ENCODE results near the gene GPR107.

The GPR107 gene

DNA sequence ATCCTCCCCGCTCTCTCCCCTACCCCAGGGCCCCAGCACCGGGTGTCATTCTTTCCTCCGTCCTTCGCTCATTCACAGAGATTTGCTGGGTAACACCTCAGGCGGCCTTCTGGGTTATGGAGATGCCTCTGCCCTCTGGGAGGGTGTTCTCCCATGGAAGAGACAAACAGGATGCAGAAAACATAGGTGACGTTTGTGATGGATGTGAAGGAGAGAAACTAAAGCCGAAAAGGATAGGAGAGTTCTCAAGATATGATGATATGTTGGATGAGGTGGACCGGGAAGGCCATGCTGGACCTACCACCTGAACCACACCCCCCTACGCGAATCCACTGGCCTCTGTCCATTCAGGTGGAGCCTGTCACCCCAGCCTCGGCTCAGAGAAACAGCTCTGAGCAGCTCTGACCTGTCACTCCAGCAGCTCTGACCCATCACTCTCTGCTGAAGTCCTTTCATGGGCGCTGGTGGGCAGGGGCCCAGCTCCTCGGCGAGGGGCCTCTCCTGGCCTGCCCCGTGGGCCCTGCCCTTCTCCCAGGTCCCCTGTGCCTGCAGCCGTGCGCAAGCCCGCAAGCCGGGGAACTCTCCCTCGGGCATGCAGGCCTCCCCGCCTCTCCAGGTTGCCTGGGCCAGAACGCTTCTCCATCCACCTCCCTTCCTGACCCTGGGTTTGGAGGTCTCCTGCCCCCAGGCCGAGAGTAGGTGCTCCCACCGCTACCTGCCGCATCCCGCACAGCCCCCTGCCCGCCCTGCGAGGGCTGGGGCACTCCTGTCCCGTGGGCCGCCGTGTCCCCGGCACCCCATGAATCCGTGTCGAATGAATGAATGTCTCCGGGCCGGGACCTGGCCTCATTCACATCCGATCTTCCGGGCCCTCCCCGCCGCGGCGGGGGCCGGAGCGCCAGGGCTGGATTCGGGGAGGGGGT lies 117.8 kb downstream of the GPR107 start:
- no peak for DNase-seq

DNA sequence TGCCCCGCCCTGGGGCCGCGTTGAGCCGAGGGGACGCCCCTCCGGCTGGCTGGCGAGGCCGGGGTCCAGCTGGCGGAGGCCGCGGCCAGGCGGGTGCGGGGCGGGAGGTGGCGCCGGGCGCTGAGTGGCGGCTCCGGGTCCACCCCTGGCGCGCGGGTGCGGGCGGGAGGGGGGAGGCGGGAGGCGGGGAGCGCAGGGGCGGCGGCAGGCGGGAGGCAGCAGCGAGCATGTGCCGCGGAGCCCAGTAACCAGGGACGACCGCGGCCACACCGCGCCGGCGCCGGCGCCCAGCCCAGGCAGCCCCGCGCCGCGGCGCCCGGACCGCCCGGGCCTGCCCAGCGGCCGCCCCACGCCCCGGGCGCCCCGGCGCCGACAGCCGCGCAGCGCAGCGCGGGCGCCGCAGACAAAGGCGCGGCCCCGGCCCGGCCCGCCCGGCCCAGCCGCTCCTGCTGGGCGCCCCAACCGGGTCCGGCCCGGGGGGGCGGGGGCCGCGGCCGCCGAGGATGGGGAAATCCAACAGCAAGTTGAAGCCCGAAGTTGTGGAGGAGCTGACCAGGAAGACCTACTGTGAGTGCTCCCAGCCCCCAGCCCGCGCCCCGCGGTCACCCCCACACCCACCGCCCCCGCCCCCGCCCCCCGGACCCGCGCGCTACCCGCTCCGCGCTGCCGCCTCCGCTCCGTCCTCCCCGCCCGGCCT lies 118.6 kb downstream of the GPR107 start, which contains the start of gene NCS1:
Gene NCS1, plus strand, starts transcription at position 244 of the 697 bp plus-strand sequence. Its CDS starts 260 bp downstream, at position 504.
- peak; percentile 60 for DNase-seq

GRCh38 chr9:130172858-130173665 lies 119.4 kb downstream of the GPR107 start:
- peak; percentile 46 for DNase-seq

DNA sequence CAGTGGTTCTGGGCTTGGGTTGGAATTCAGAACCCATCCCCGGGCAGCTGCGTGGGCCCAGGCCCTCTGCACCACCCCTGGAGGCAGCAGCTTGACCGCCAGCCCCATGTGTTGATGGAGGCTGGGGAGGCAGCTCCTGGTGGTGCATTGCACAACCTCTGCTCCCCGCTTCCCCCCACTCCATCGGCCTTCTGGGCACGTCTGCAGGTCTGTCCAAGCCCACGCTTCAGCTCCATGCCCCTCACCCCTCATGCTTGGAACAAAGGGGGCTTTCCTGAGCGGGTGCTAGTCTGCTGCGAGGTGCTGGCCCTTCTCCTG lies 119.9 kb downstream of the GPR107 start:
- no peak for DNase-seq

- no peak for DNase-seq
Measured at GRCh38 chr9:130174025-130174424, 120.3 kb downstream of the GPR107 start.

DNA sequence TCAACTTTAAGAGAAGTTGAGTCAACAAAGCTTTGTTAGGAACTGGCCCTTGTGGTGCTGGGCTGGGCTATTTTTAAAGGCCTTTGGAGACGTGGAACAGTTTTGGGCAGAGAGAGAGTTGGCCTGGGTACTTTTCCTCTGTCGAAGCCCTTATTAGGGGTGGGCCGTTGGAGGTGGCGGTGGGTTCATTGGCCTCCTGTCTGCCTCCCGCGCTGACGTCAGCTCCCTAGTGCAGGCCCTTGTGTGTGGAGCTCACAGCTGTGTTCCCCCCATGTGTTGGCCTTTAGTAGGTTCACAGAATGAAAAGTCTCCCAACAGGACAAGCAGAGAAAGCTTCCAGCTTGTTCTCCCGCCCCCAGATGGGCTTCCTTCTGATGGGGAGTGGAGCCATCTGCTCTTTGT lies 121.2 kb downstream of the GPR107 start:
- DNase-seq: no peak

DNA sequence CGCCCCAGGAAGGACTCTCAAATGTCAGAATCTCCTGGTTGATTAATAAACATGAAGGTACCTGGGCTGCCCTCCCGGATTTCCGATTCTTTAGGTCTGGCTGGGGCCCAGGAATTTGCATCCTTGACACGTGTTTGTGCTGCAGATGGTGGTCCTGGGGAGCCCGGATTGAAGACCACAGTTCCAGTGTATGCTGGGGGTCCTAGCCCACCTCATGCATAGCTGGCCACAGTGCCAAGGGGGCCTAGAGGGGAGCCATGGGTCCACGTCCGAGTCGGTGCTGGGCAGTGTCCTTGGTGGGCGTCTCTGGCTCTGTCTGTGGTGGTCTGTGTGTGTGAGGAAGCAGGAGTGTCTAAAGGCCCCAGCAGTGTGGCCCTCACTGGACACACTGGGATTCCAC lies 121.6 kb downstream of the GPR107 start:
- DNase-seq: no peak

- DNase-seq: no peak
Measured at GRCh38 chr9:130176760-130177159, 123.1 kb downstream of the GPR107 start.

DNA sequence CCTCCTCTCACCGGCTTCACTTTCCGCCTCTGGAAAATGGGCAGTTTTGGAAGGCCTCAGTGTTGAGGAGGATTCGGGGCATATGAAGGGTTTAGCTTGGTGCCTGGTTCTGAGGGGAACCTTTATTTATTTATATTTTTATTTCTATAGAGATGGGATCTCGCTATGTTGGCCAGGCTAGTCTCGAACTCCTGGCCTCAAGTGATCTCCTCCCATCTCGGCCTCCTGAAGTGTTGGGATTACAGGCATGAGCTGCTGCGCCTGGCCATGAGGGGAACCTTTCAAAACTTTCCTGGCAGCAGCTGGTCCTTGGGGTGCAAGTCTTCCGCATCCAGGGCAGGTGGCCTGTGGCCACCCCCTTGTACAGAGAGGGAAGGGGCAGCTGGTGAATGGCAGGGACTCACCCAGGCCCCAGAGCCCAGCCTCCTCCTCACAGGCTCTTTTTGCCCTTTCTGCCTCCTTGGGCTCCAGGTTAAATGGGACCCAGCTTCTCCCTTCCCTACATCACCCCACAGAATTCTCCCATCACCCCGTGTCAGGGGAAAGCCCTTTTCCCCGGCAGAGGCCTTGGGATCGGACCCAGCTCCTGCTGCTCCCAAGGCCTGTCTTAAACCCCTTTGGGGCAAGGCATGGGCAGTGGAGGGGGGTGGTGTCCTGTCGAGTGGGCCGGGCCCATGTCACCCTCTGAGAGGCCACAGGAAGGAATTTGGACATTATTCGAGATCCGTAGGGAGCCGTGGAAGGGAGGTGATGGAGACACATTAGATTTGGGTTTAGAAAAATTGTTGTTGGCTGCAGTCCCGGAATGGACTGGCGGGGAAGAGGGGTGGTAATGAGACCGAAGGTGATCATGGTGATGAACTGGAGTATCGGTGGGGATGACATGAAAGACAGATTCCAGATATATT lies 124.4 kb downstream of the GPR107 start:
- DNase-seq: no peak

- DNase-seq: no peak
Measured at GRCh38 chr9:130179331-130179907, 125.7 kb downstream of the GPR107 start.

- DNase-seq: no peak
Measured at GRCh38 chr9:130180516-130180915, 126.8 kb downstream of the GPR107 start.

GRCh38 chr9:130181678-130182380 lies 128.1 kb downstream of the GPR107 start:
- no peak for DNase-seq

DNA sequence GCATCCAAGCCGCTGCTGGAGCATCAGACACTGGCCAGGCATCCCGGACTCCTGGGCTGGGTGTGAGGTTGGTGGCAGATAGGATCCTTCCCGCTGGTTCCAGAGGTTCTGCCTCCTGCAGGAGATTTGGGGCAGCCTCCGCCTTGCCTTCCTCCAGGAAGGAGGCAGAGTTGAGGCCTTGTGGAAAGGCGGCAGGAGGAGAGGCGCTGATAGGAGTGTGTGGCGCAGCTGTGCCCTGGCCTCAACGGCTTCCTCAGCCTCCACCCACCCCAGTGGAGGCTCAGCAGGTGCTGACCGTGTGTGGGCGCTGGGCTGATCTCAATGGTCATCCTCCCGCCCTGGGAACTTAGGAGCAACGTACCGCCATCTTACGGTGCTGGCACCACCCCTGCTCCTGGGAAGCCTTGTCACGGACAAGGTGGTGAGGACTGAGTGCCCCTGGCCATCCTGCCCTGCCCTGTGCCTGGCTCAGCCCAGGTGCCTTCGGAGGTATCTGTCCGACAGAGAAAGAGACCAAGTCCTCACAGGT lies 128.7 kb downstream of the GPR107 start:
- no peak for DNase-seq

DNA sequence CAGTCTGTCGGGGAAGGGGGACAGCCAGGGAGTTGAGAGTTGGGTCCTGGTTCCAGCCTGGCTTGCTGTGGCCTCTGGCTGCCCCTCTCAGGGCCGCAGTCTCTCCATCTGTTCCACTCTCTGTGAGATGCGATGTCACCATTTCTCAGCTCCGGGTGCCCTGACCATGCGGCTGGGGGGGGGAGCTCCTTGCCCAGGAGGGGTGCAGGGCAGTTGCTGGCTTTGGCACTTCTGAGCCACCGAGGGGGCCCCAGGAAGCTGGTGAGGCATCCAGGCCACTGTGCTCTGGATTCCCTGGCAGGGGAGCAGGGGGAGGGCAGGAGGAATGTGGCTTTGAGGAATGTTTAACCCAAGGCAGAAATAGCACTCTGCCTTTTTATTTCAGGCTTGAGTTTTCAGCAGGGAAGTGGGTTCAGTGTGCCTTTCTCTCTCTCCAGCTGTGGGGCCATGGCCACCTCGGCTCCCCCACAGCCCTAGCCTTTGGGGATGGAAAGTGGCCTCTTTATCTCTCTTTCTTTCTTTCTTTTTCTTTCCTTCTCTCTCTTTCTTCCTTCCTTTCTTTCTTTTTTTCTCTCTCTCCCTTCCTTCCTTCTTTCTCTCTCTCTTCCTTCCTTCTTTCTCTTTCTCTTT lies 129.5 kb downstream of the GPR107 start:
- DNase-seq: no peak

- DNase-seq: no peak
Measured at GRCh38 chr9:130185017-130185416, 131.3 kb downstream of the GPR107 start.

GRCh38 chr9:130185490-130186031 lies 131.9 kb downstream of the GPR107 start:
- no peak for DNase-seq

DNA sequence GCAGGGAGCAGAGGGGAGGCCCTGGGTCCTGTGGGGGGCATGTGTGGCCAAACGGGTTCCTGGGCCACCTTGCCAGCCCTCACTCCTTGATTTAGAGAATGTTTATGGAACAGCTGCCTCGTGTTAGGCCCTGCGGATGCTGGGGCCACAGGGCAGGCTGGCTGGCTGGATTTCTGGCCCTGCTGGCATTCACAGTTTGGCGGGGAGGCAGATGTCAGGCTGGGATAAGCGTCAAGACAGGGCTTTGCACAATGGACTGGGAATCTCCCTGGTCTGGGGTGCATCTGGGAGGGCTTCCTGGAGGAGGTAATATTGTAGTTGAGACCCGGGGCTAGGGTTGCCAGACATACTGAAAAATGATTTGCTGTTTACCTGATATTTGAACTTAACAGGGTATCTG lies 132.3 kb downstream of the GPR107 start:
- no peak for DNase-seq

- DNase-seq: no peak
Measured at GRCh38 chr9:130186839-130187522, 133.3 kb downstream of the GPR107 start.

DNA sequence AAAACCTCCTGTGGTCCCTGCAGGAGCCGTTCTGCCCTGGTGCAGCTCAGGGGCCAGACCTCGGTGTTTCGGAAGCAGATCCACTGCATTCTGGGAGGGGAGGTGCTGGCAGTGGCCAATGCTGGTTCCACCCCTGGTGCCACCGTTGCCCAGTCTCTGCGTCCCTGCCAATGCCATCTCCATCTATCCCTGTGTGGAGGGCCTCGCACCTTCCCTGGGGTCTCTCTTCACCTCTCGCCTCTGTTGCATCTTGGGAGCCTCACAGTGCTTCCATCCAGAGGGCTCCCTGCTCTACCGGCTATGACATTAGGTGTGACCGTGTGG lies 133.8 kb downstream of the GPR107 start:
- DNase-seq: no peak

All from stimulated activated CD4-positive, alpha-beta T cell treated with anti-CD3 and anti-CD28 coated beads, Interleukin-12 subunit alpha, Interleukin-12 subunit beta, amount 100 ng/mL, for 4 hours (primary cell).